Lower lobe of right lung (tissue), 2 donors: Measurements from ENCODE around the gene CCL7. TPM values are rescaled to one million over a fixed set of nuclear protein-coding genes. Genes with fewer than 3 reads are reported as not detected.

Experiments
- ATAC-seq, 2 donors: fragments of 200-7000 bp; cut with Tn5 transposase; one replicate each; pipeline ENCODE4 v1.9.1; 2020 to 2022; ENCODE audit warnings: mild to moderate bottlenecking in 2 of 2, moderate library complexity in 2 of 2
- DNase-seq: peaks from one replicate; pipeline ENCODE4 v3.0.0-alpha.2; 2020
- H3K27ac ChIP-seq: fragments of 200-600 bp; one replicate; pipeline ENCODE4 v1.8.0; 2022
- H3K27me3 ChIP-seq: fragments of 200-600 bp; one replicate; pipeline ENCODE4 v1.8.0; 2022; ENCODE audit warnings: low read depth
- H3K36me3 ChIP-seq: fragments of 200-600 bp; one replicate; pipeline ENCODE4 v1.8.0; 2022; ENCODE audit warnings: mild to moderate bottlenecking
- H3K4me1 ChIP-seq: fragments of 200-600 bp; one replicate; pipeline ENCODE4 v1.8.0; 2022
- H3K4me3 ChIP-seq: fragments of 200-600 bp; one replicate; pipeline ENCODE4 v1.8.0; 2022; ENCODE audit warnings: mild to moderate bottlenecking
- H3K9me3 ChIP-seq: fragments of 200-600 bp; one replicate; pipeline ENCODE4 v1.8.0; 2022
- CTCF ChIP-seq: fragments of 200-600 bp; IDR thresholded peaks from one replicate; pipeline ENCODE4 v1.8.0; 2022; ENCODE audit warnings: antibody characterized with exemption, mild to moderate bottlenecking
- intact Hi-C: fragments of 100-400 bp; cut with DNase I; formaldehyde crosslinking; loops from one replicate; pipeline ENCODE4 v1.11.0; 2022
- total RNA-seq: library from RNA; stranded (reverse); fragmentation: NEBNext Ultra II Directional; extraction: Animal tissue kit (Norgen Biotek cat#: 25700); gene quantifications from one replicate; pipeline ENCODE4 v1.2.1, GENCODE V29; 2021
- donor health status: DM: no; HTN: yes; CAD: no; lungs with severe emphysema.

Gene CCL7
- total RNA-seq, 1 donor from 2014 or later = not detected

GRCh38 chr17:34305061-34305460 is 35.0 kb downstream of the CCL7 start:
- ATAC-seq (no peak), DNase-seq (no peak)
- no peaks in the 10 kb centered on the region for H3K9me3 ChIP-seq
- H3K4me1 ChIP-seq = peaks cover 30% of the 10 kb centered on the region
- no peaks in the 10 kb centered on the region for H3K27me3 ChIP-seq
- H3K4me3 ChIP-seq = no peak overlapping the region
- H3K36me3 ChIP-seq = no peaks in the 10 kb centered on the region
- TF ChIP-seq CTCF = no peak
- no peak overlapping the region for H3K27ac ChIP-seq
- intact Hi-C loops = no loop called here

GRCh38 chr17:34305606-34306005 is 35.6 kb downstream of the CCL7 start:
- no peak for TF ChIP-seq CTCF
- no peak for DNase-seq
- no peaks in the 10 kb centered on the region for H3K9me3 ChIP-seq
- no peak for ATAC-seq
- peaks cover 25% of the 10 kb centered on the region for H3K4me1 ChIP-seq
- intact Hi-C loops = no loop called here
- H3K4me3 ChIP-seq = no peak overlapping the region
- H3K27me3 ChIP-seq = no peaks in the 10 kb centered on the region
- H3K27ac ChIP-seq = no peak overlapping the region
- no peaks in the 10 kb centered on the region for H3K36me3 ChIP-seq

- DNase-seq (no peak), ATAC-seq (peak; percentile 64 to 80)
- no peaks in the 10 kb centered on the region for H3K9me3 ChIP-seq
- TF ChIP-seq CTCF = peak; percentile 46
- intact Hi-C loops = no loop called here
- no peaks in the 10 kb centered on the region for H3K36me3 ChIP-seq
- peaks cover 19% of the 10 kb centered on the region for H3K4me1 ChIP-seq
- no peak overlapping the region for H3K4me3 ChIP-seq
- no peaks in the 10 kb centered on the region for H3K27me3 ChIP-seq
- H3K27ac ChIP-seq = no peak overlapping the region
Observed at GRCh38 chr17:34306466-34306865, 36.4 kb downstream of the CCL7 start.

- intact Hi-C loops = no loop called here
- no peaks in the 10 kb centered on the region for H3K9me3 ChIP-seq
- ATAC-seq (no peak), DNase-seq (no peak)
- no peak for TF ChIP-seq CTCF
- no peak overlapping the region for H3K27ac ChIP-seq
- H3K4me3 ChIP-seq = no peak overlapping the region
- peaks cover 19% of the 10 kb centered on the region for H3K4me1 ChIP-seq
- no peaks in the 10 kb centered on the region for H3K36me3 ChIP-seq
- H3K27me3 ChIP-seq = no peaks in the 10 kb centered on the region
Observed at GRCh38 chr17:34307110-34307509, 37.1 kb downstream of the CCL7 start.

GRCh38 chr17:34308371-34308770 is 38.4 kb downstream of the CCL7 start:
- DNase-seq (no peak), ATAC-seq (no peak)
- no peaks in the 10 kb centered on the region for H3K27me3 ChIP-seq
- TF ChIP-seq CTCF = no peak
- H3K4me3 ChIP-seq = no peak overlapping the region
- intact Hi-C loops = no loop called here
- no peaks in the 10 kb centered on the region for H3K36me3 ChIP-seq
- no peak overlapping the region for H3K27ac ChIP-seq
- H3K4me1 ChIP-seq = peaks cover 19% of the 10 kb centered on the region
- H3K9me3 ChIP-seq = no peaks in the 10 kb centered on the region

GRCh38 chr17:34311291-34311690 is 41.3 kb downstream of the CCL7 start:
- DNase-seq = no peak

More at GRCh38 chr17:34311291-34311690, 41.3 kb downstream of the CCL7 start:
- Histone ChIP-seq H3K36me3 (no peaks in the 10 kb centered on the region), H3K9me3 (no peaks in the 10 kb centered on the region), H3K27me3 (no peaks in the 10 kb centered on the region), H3K4me1 (peaks cover 32% of the 10 kb centered on the region), H3K27ac (no peak overlapping the region), H3K4me3 (no peak overlapping the region)
- intact Hi-C loops = no loop called here
- ATAC-seq = no peak
- TF ChIP-seq CTCF = no peak
